Natural killer cell treated with Interleukin-12 subunit alpha and Interleukin-12 subunit beta and Interleukin-15 and Interleukin-18, amount 100 ng/mL, for 72 hours (primary cell): ENCODE measurements around the gene CYSRT1. TPM values are rescaled to one million over a fixed set of nuclear protein-coding genes. Genes with fewer than 3 reads are reported as not detected.

ENCODE experiments used
- ATAC-seq, 2 donors: fragments of 150-1000 bp; cut with Tn5 transposase in 1 of 2; sonication (Bioruptor Pico), chemical (Tn5 transposase) in 1 of 2; 2 replicates each; pipeline ENCODE4 v1.10.0; 2021
- DNase-seq: peaks from one replicate; pipeline ENCODE4 v3.0.0; 2022; ENCODE audit warnings: low spot score
- H3K27ac Mint-ChIP-seq, 2 donors: 1 replicate in 1 of 2; 2 replicates in 1 of 2; pipeline ENCODE4 v1.8.0; 2022; ENCODE audit warnings: mixed read lengths in 2 of 2, mild to moderate bottlenecking in 1 of 2, moderate library complexity in 1 of 2
- H3K27me3 Mint-ChIP-seq, 2 donors: 1 replicate in 1 of 2; 2 replicates in 1 of 2; pipeline ENCODE4 v1.8.0; 2022; ENCODE audit warnings: mixed read lengths in 2 of 2
- H3K36me3 Mint-ChIP-seq: one replicate; pipeline ENCODE4 v1.8.0; 2022; ENCODE audit warnings: mixed read lengths
- H3K4me1 Mint-ChIP-seq, 2 donors: 1 replicate in 1 of 2; 2 replicates in 1 of 2; pipeline ENCODE4 v1.8.0; 2022; ENCODE audit warnings: low read depth in 2 of 2, mixed read lengths in 2 of 2, mild to moderate bottlenecking in 1 of 2
- H3K4me3 Mint-ChIP-seq: one replicate; pipeline ENCODE4 v1.8.0; 2022; ENCODE audit warnings: mixed read lengths
- H3K9me3 Mint-ChIP-seq: 2 replicates; pipeline ENCODE4 v1.8.0; 2022; ENCODE audit warnings: mixed read lengths
- total RNA-seq, 2 donors: library from RNA; stranded (reverse); gene quantifications; one replicate each; pipeline ENCODE4 v1.2.3, GENCODE V29; 2022

The CYSRT1 gene
- total RNA-seq = under 1 TPM; 0.29 to 0.33 TPM

GRCh38 chr9:137224830-137225694 lies at the start of gene CYSRT1:
Gene CYSRT1, plus strand, starts transcription at chr9:137225174. Its CDS starts 448 bp downstream, at chr9:137225622.
- no peaks in the 10 kb centered on the region for H3K9me3 Mint-ChIP-seq
- H3K27ac Mint-ChIP-seq = no peak within 1 kb of the TSS
- no peak for DNase-seq
- peaks cover 3 to 7% of the 10 kb centered on the region in 2 donors for H3K27me3 Mint-ChIP-seq
- peaks cover 5 to 6% of the 10 kb centered on the region in 2 donors for H3K4me1 Mint-ChIP-seq
- H3K36me3 Mint-ChIP-seq = no peaks in the 10 kb centered on the region
- no peak for ATAC-seq
- H3K4me3 Mint-ChIP-seq = peak within 1 kb of the TSS; percentile 75

- no peaks in the 10 kb centered on the region for H3K36me3 Mint-ChIP-seq
- DNase-seq = no peak
Observed at GRCh38 chr9:137175345-137175961, 49.5 kb upstream of the CYSRT1 start.

GRCh38 chr9:137176302-137177182 lies 48.4 kb upstream of the CYSRT1 start:
- no peak for DNase-seq

More at GRCh38 chr9:137175345-137175961, 49.5 kb upstream of the CYSRT1 start:
- Mint-ChIP-seq H3K27me3 (peaks cover 0 to 3% of the 10 kb centered on the region in 2 donors), H3K27ac (no peak overlapping the region), H3K9me3 (no peaks in the 10 kb centered on the region), H3K4me1 (peaks cover 0 to 6% of the 10 kb centered on the region in 2 donors), H3K4me3 (no peak overlapping the region)
- no peak for ATAC-seq

GRCh38 chr9:137178201-137178938 lies 46.6 kb upstream of the CYSRT1 start:
- H3K4me1 Mint-ChIP-seq = peaks cover 0 to 10% of the 10 kb centered on the region in 2 donors
- no peak overlapping the region for H3K27ac Mint-ChIP-seq
- DNase-seq = no peak
- no peaks in the 10 kb centered on the region for H3K9me3 Mint-ChIP-seq
- no peaks in the 10 kb centered on the region for H3K27me3 Mint-ChIP-seq
- H3K36me3 Mint-ChIP-seq = no peaks in the 10 kb centered on the region
- no peak for ATAC-seq
- H3K4me3 Mint-ChIP-seq = no peak overlapping the region

More at GRCh38 chr9:137176302-137177182, 48.4 kb upstream of the CYSRT1 start:
- H3K36me3 Mint-ChIP-seq = no peaks in the 10 kb centered on the region
- no peak overlapping the region for H3K27ac Mint-ChIP-seq
- no peaks in the 10 kb centered on the region for H3K9me3 Mint-ChIP-seq
- no peak for ATAC-seq
- H3K4me3 Mint-ChIP-seq = no peak overlapping the region
- H3K27me3 Mint-ChIP-seq = peaks cover 0 to under 1% of the 10 kb centered on the region in 2 donors
- peaks cover 0 to 6% of the 10 kb centered on the region in 2 donors for H3K4me1 Mint-ChIP-seq

GRCh38 chr9:137178939-137179630 lies 45.9 kb upstream of the CYSRT1 start:
- Mint-ChIP-seq H3K9me3 (no peaks in the 10 kb centered on the region), H3K4me3 (no peak overlapping the region), H3K27me3 (no peaks in the 10 kb centered on the region), H3K36me3 (peaks cover 3% of the 10 kb centered on the region), H3K27ac (no peak overlapping the region), H3K4me1 (peaks cover 2 to 11% of the 10 kb centered on the region in 2 donors)
- no peak for DNase-seq
- no peak for ATAC-seq

- H3K27me3 Mint-ChIP-seq = no peaks in the 10 kb centered on the region
- DNase-seq (no peak), ATAC-seq (no peak)
- peaks cover 7 to 15% of the 10 kb centered on the region in 2 donors for H3K4me1 Mint-ChIP-seq
- no peak overlapping the region for H3K27ac Mint-ChIP-seq
- H3K4me3 Mint-ChIP-seq = no peak overlapping the region
- peaks cover 6% of the 10 kb centered on the region for H3K36me3 Mint-ChIP-seq
- no peaks in the 10 kb centered on the region for H3K9me3 Mint-ChIP-seq
Observed at GRCh38 chr9:137179761-137180160, 45.2 kb upstream of the CYSRT1 start.

GRCh38 chr9:137180491-137180890 lies 44.5 kb upstream of the CYSRT1 start:
- Mint-ChIP-seq H3K9me3 (no peaks in the 10 kb centered on the region), H3K27ac (no peak overlapping the region), H3K27me3 (no peaks in the 10 kb centered on the region), H3K4me1 (peaks cover 7 to 15% of the 10 kb centered on the region in 2 donors), H3K4me3 (no peak overlapping the region), H3K36me3 (peaks cover 6% of the 10 kb centered on the region)
- ATAC-seq = no peak
- no peak for DNase-seq

GRCh38 chr9:137181680-137182079 lies 43.3 kb upstream of the CYSRT1 start:
- DNase-seq (no peak), ATAC-seq (peak in 1 of 2 donors; percentile 6)
- no peaks in the 10 kb centered on the region for H3K27me3 Mint-ChIP-seq
- no peak overlapping the region for H3K27ac Mint-ChIP-seq
- no peaks in the 10 kb centered on the region for H3K9me3 Mint-ChIP-seq
- peaks cover 7 to 15% of the 10 kb centered on the region in 2 donors for H3K4me1 Mint-ChIP-seq
- H3K4me3 Mint-ChIP-seq = no peak overlapping the region
- peaks cover 6% of the 10 kb centered on the region for H3K36me3 Mint-ChIP-seq

GRCh38 chr9:137182836-137183235 lies 42.1 kb upstream of the CYSRT1 start:
- ATAC-seq (no peak), DNase-seq (no peak)
- H3K27me3 Mint-ChIP-seq = no peaks in the 10 kb centered on the region
- no peak overlapping the region for H3K4me3 Mint-ChIP-seq
- peaks cover 13 to 20% of the 10 kb centered on the region in 2 donors for H3K4me1 Mint-ChIP-seq
- H3K27ac Mint-ChIP-seq = no peak overlapping the region
- H3K36me3 Mint-ChIP-seq = peaks cover 6% of the 10 kb centered on the region
- H3K9me3 Mint-ChIP-seq = no peaks in the 10 kb centered on the region

GRCh38 chr9:137183980-137184595 lies 40.9 kb upstream of the CYSRT1 start:
- no peak overlapping the region for H3K4me3 Mint-ChIP-seq
- peaks cover 6% of the 10 kb centered on the region for H3K36me3 Mint-ChIP-seq
- H3K27me3 Mint-ChIP-seq = no peaks in the 10 kb centered on the region
- H3K4me1 Mint-ChIP-seq = peaks cover 13 to 22% of the 10 kb centered on the region in 2 donors
- no peak overlapping the region for H3K27ac Mint-ChIP-seq
- no peaks in the 10 kb centered on the region for H3K9me3 Mint-ChIP-seq
- ATAC-seq = no peak
- no peak for DNase-seq

GRCh38 chr9:137184881-137185660 lies 39.9 kb upstream of the CYSRT1 start:
- Mint-ChIP-seq H3K9me3 (no peaks in the 10 kb centered on the region), H3K4me3 (no peak overlapping the region), H3K27ac (no peak overlapping the region)

More at GRCh38 chr9:137184881-137185660, 39.9 kb upstream of the CYSRT1 start:
- peaks cover 13 to 23% of the 10 kb centered on the region in 2 donors for H3K4me1 Mint-ChIP-seq
- H3K36me3 Mint-ChIP-seq = peaks cover 6% of the 10 kb centered on the region
- DNase-seq (no peak), ATAC-seq (no peak)
- no peaks in the 10 kb centered on the region for H3K27me3 Mint-ChIP-seq
